Smooth muscle cell of the brain vasculature (primary cell): ENCODE results near the gene TICRR.

Experiments used
- DNase-seq: peaks from one replicate; pipeline ENCODE4 v3.0.0-alpha.2; 2012; ENCODE audit warnings: low read depth, low spot score

The TICRR gene

DNA sequence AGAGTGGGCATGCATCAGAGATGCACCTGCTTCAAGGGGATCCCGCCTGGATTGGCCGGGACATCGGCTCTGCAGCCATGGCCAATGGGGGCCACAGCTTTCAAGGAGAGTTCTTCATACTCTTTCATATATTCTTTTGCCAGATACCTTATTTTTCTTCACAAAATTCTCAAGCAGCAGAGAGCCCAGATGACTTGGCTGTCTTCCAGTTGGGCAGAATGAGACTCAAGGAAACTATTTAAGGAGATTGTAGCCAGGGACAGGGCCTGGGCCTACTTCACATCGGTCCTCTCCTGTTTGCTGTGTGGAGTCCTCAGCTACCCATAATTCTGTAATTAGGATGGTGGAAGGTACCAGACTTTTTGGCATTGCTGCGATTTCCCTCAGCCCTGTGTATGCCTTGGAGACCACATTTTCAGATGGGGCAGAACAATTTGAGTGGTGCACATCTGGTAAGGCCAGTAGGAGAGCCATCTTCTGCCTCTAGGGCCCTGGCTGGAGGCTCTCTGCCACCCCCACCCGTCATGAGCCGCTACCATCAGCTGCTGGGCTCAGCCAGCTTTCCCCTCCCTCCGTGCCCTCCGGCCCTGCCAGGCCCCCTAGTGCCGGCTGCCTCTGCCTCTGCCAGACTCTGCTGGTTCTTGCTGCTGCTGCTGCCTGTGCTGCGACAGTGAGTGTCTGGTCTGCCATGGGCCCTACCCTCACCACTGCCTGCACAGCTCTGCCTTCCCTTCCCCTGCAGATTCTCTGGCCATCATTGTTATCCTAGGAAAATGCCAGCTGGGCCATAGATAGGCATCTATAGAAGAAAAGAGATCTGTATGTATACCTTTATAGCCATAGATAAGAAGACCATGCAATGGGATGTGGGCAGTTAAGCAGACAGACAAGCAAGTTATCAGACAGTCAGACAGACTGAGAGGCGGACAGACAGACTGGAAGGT, 97.2 kb downstream of the TICRR start:
- no peak for DNase-seq

GRCh38 chr15:89673165-89673512, 97.9 kb downstream of the TICRR start:
- DNase-seq = no peak

DNA sequence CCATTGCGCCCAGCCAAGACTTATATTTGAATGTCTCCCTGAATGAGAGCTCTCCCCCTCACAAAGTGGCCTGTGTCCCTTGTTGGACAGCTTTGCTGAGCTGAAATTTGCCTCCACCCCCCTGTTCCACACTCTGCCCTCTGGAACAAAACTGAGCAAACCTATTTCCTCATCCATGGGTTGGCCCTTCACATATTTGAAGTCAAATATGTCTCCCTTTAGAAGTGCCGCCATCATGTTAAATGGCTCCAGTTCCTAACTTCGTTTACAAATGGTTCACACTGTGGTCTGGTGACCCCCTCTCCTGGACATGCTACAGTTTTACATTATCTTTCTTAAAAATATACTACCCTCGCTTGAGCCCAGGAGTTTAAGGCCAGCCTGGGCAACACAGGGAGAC, 99.3 kb downstream of the TICRR start:
- no peak for DNase-seq

GRCh38 chr15:89675606-89676005, 100.3 kb downstream of the TICRR start:
- DNase-seq = no peak

- DNase-seq = no peak
Observed at GRCh38 chr15:89677381-89677780, 102.1 kb downstream of the TICRR start.
